Measurements from ENCODE around the gene ATP1A4.

GRCh38 chr1:160101717-160102522 lies 49.5 kb upstream of the ATP1A4 start:
- TF ChIP-seq EZH2 (IDR thresholded peaks at IDR 0.05; ENCODE audit: insufficient read depth, poor library complexity, severe bottlenecking) (no peak), EZH2phosphoT487 (IDR thresholded peaks at IDR 0.05; ENCODE audit: insufficient read depth, low read depth) (no peak)
